ENCODE measurements around the gene FKBP1B.

- TF ChIP-seq, protein P1, sequence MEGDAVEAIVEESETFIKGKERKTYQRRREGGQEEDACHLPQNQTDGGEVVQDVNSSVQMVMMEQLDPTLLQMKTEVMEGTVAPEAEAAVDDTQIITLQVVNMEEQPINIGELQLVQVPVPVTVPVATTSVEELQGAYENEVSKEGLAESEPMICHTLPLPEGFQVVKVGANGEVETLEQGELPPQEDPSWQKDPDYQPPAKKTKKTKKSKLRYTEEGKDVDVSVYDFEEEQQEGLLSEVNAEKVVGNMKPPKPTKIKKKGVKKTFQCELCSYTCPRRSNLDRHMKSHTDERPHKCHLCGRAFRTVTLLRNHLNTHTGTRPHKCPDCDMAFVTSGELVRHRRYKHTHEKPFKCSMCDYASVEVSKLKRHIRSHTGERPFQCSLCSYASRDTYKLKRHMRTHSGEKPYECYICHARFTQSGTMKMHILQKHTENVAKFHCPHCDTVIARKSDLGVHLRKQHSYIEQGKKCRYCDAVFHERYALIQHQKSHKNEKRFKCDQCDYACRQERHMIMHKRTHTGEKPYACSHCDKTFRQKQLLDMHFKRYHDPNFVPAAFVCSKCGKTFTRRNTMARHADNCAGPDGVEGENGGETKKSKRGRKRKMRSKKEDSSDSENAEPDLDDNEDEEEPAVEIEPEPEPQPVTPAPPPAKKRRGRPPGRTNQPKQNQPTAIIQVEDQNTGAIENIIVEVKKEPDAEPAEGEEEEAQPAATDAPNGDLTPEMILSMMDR (IDR thresholded peaks at IDR 0.05) = no peak
- no peak for TF ChIP-seq ZNF121 (CRISPR knock-in tag; IDR thresholded peaks at IDR 0.05)
- no peak for TF ChIP-seq FOXP1 (CRISPR knock-in tag; IDR thresholded peaks at IDR 0.05; ENCODE audit: borderline replicate concordance)
- no peak for TF ChIP-seq ZNF281 (CRISPR knock-in tag; IDR thresholded peaks at IDR 0.05)
- TF ChIP-seq IRF2 (CRISPR knock-in tag; IDR thresholded peaks at IDR 0.05; ENCODE audit: borderline replicate concordance, low read depth) = no peak
- TF ChIP-seq ESRRA (CRISPR knock-in tag; IDR thresholded peaks at IDR 0.05; ENCODE audit: borderline replicate concordance) = no peak
- no peak for TF ChIP-seq SP1 (CRISPR knock-in tag; conservative IDR thresholded peaks at IDR 0.05)
- TF ChIP-seq MAX (CRISPR knock-in tag; IDR thresholded peaks at IDR 0.05) = no peak
- no peak for TF ChIP-seq ZNF317 (CRISPR knock-in tag; IDR thresholded peaks at IDR 0.05; ENCODE audit: borderline replicate concordance, low read depth)
- no peak for TF ChIP-seq ZNF138 (CRISPR knock-in tag; conservative IDR thresholded peaks at IDR 0.05)
- TF ChIP-seq, protein P2, sequence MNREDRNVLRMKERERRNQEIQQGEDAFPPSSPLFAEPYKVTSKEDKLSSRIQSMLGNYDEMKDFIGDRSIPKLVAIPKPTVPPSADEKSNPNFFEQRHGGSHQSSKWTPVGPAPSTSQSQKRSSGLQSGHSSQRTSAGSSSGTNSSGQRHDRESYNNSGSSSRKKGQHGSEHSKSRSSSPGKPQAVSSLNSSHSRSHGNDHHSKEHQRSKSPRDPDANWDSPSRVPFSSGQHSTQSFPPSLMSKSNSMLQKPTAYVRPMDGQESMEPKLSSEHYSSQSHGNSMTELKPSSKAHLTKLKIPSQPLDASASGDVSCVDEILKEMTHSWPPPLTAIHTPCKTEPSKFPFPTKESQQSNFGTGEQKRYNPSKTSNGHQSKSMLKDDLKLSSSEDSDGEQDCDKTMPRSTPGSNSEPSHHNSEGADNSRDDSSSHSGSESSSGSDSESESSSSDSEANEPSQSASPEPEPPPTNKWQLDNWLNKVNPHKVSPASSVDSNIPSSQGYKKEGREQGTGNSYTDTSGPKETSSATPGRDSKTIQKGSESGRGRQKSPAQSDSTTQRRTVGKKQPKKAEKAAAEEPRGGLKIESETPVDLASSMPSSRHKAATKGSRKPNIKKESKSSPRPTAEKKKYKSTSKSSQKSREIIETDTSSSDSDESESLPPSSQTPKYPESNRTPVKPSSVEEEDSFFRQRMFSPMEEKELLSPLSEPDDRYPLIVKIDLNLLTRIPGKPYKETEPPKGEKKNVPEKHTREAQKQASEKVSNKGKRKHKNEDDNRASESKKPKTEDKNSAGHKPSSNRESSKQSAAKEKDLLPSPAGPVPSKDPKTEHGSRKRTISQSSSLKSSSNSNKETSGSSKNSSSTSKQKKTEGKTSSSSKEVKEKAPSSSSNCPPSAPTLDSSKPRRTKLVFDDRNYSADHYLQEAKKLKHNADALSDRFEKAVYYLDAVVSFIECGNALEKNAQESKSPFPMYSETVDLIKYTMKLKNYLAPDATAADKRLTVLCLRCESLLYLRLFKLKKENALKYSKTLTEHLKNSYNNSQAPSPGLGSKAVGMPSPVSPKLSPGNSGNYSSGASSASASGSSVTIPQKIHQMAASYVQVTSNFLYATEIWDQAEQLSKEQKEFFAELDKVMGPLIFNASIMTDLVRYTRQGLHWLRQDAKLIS (CRISPR knock-in tag; IDR thresholded peaks at IDR 0.05; ENCODE audit: borderline replicate concordance) = no peak
- TF ChIP-seq, protein P3, sequence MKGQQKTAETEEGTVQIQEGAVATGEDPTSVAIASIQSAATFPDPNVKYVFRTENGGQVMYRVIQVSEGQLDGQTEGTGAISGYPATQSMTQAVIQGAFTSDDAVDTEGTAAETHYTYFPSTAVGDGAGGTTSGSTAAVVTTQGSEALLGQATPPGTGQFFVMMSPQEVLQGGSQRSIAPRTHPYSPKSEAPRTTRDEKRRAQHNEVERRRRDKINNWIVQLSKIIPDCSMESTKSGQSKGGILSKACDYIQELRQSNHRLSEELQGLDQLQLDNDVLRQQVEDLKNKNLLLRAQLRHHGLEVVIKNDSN (CRISPR knock-in tag; IDR thresholded peaks at IDR 0.05) = no peak
These were observed 36.9 kb upstream of the FKBP1B start for GRCh38 chr2:24012521-24013188.
